ENCODE measurements around the gene AGO1.

DNA sequence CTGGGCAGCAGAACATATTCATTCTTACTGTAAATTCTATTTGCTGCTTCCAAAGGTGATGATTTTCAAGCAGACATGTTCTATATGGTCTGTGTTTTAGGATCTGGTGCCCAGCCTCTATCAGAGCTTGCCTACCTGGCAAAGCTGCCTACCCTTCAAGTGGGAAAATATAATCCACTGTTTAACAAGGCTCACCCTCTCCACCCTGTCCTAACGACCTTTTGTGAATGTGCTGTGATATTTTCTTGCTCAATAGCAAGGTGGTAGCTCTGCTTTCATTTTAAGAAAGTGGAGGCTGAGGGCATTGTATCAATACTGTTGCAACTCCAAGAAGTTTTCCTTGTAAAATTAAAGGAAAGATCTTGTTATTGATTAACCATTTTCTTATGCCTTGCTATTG is 26.0 kb upstream of the AGO1 start:
- TF ChIP-seq CTCF (IDR thresholded peaks at IDR 0.05) (no peak), POLR2A (IDR thresholded peaks at IDR 0.05) (no peak)
